GM12872 (cell line): ENCODE data around the gene WIPF1.

Experiments used
- TF ChIP-seq, protein P1 (sequence below): IDR thresholded peaks from 3 replicates; pipeline ENCODE4 v1.5.1; 2011; ENCODE audit warnings: low read depth, mild to moderate bottlenecking, low read length, moderate library complexity; ENCODE audit not compliant: insufficient read depth

Gene WIPF1

DNA sequence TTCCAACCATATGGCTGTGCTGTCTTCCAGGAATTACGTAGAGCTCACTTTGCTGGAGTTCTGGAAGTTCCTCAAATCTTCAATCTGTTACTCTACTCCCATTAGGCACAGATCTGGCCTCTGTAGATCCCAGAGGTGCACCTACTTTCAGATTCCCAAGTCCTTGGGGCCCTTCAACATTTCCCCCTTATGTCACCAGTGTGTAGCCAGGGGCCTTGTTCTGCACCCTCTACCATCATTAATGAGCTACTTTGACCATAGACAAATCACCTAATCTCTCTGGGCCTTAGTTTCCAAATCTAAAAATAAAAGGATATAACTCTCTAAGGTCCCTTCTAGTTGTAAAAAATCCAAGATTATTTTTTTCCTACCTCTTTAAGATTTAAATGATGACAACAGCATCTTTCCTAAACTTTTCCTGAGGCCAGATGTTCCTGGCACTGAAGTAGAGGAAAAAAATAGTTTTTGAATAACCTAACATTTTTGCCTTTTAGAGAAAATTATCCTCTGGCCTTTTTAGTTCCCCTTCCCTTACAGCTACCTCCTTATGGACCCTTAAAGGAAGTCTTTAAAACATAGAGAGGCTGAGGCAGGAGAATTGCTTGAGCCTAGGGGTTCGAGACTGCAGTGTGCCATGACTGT, 31.0 kb upstream of the WIPF1 start:
- TF ChIP-seq, protein P1, sequence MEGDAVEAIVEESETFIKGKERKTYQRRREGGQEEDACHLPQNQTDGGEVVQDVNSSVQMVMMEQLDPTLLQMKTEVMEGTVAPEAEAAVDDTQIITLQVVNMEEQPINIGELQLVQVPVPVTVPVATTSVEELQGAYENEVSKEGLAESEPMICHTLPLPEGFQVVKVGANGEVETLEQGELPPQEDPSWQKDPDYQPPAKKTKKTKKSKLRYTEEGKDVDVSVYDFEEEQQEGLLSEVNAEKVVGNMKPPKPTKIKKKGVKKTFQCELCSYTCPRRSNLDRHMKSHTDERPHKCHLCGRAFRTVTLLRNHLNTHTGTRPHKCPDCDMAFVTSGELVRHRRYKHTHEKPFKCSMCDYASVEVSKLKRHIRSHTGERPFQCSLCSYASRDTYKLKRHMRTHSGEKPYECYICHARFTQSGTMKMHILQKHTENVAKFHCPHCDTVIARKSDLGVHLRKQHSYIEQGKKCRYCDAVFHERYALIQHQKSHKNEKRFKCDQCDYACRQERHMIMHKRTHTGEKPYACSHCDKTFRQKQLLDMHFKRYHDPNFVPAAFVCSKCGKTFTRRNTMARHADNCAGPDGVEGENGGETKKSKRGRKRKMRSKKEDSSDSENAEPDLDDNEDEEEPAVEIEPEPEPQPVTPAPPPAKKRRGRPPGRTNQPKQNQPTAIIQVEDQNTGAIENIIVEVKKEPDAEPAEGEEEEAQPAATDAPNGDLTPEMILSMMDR: no peak

DNA sequence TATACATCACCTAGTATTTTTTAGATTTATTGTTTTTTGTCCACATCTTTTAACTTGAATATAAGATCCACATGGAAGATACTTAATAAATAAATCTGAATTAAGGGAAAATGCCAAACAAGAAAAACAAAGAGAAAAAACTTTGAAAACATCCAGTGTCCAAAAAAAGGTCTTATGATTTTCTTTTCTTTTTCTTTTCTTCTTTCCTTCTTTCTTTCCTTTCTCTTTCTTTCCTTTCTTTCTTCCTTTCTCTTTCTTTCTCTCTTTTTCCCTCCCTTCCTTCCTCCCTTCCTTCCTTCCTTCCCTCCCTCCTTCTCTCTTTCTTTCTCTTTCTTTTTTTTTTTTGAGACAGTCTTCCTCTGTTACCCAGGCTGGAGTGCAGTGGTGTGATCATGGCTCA, 29.6 kb upstream of the WIPF1 start:
- TF ChIP-seq, protein P1: no peak

DNA sequence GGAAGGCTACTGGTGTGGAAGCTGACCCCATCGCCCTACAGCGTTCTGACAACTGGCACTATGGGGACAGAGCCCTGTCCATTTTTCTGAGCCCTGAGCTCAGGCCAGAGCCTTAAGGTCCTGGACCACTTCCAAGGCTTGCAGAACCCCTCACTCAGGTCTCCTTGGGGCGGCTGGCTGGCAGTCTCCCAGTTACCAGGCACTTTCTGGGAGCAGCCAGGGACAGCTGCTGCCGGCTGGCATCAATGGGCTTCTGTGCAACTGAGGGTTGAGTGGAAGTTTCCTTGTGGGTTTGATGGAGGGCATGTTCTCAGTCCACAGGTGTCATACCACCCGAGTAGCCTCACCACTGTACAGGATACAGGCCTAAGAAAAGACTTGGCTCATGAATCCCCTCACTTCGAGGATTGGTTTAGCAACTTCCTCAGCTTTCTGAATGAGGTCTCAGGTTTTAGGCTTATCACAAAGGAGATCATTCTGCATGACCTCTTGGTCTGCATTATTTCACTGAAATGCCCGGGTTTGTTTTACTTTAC, 27.4 kb upstream of the WIPF1 start:
- TF ChIP-seq, protein P1: no peak

DNA sequence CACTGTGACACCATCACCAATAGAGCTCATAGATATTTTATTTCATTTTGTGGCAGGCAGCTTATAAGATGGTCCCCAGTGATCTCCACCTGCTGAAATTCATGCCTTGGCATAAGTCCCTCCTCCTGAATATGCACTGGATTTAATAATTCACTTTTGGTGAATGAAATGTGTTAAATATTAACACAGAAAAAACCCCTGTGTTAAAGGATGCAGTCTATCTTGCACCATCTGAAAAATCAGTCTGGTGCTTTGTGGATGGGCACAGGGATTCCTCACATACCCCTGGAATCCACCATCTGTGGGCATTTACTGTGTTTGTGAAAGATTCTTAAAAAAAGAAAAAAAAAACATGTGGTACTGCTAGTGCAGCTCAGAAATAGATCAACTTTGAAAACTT, 26.1 kb upstream of the WIPF1 start:
- TF ChIP-seq, protein P1: no peak

DNA sequence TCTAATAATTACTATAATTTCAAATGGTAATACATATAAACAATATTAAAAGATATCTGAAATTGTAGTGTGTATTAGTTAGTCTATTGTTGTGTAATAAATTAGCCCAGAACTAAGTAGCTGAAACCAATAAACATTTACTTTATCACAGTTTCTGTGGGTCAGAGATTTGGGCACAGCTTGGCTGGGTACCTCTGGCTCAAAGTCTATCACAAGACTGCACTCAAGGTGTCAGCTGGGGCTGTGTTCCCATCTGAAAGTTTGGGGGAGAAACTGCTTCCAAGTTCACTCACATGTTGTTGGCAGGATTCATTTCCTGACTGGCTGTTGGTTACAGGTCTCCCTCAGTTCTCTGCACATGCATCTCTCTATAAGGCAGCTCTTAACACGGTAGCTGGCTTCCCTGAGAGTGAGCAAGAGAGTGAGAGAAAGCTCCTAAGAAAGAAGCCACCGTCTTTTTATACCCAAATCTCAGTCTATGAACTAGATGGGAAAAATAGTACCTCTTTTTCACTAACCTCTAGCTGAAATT, 25.6 kb upstream of the WIPF1 start:
- TF ChIP-seq, protein P1: no peak

DNA sequence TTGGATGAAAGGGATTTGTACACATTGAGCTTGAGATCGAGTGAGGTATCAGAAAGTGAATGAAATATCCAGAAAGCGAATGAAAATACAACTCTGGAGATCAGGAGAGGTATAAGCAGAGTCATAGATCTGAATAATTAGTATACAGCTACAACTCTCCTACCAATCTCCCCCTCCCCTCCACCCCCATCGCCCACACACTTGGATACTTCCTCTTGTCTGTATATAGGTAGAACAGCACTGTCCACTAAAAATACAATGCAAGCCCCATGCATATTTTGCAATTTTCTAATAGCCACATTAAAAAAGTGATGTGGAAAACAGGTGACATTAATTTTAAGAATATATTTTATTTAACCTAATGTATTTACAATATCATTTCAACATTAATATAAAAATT, 23.7 kb upstream of the WIPF1 start:
- TF ChIP-seq, protein P1: no peak

DNA sequence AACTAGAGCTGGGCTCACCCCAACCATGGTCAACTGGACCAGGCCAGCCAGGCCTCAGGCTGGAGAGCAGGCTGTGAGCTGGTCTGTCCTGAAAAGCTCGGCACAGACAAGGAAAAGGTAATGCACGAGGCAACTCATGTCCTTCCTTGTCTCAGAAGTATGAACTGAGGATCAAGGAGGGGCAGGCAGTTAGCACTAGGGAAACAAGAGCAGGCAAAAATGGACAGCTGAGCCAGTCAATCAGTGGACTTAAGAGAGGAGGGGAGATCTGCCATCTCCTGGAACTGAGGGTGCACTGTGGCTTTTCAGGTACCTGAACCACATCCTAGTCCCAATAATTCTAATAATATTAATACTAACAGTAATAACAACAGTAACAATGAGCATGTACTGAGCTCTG, 20.6 kb upstream of the WIPF1 start:
- TF ChIP-seq, protein P1: no peak
